Measurements from ENCODE around the gene CD99. TPM values are rescaled to one million over a fixed set of nuclear protein-coding genes. Genes with fewer than 3 reads are reported as not detected.

CD99 gene
- total and polyA plus RNA-seq, 2 of the 13 experiments (the other 11 are each of a cell fraction or from before 2014, with no cell fraction given) = 78.8 to 111 TPM

DNA sequence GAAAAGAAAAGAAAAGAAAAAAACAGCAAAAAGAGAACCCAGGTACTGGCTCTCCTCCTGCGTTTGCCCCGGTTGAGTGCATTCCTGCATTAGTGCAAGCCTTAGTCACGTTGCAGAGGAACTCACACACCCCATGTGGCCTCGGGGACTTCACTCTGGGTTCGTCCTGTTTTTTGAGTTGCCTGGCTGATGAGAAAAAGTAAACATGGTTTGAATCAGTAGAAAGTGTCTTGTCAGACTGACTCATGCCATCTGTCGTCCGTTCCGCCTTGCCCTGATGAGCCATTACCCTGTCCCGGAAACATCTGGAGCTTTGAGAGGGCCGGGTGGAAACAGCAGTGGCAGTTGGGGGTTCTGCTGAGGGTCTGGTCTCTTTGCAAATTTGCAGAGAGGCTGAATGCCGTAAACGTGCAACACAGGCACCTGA, 16.3 kb downstream of the CD99 start (continued):
- TF ChIP-seq, protein P1, sequence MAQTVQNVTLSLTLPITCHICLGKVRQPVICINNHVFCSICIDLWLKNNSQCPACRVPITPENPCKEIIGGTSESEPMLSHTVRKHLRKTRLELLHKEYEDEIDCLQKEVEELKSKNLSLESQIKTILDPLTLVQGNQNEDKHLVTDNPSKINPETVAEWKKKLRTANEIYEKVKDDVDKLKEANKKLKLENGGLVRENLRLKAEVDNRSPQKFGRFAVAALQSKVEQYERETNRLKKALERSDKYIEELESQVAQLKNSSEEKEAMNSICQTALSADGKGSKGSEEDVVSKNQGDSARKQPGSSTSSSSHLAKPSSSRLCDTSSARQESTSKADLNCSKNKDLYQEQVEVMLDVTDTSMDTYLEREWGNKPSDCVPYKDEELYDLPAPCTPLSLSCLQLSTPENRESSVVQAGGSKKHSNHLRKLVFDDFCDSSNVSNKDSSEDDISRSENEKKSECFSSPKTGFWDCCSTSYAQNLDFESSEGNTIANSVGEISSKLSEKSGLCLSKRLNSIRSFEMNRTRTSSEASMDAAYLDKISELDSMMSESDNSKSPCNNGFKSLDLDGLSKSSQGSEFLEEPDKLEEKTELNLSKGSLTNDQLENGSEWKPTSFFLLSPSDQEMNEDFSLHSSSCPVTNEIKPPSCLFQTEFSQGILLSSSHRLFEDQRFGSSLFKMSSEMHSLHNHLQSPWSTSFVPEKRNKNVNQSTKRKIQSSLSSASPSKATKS (CRISPR knock-in tag; IDR thresholded peaks at IDR 0.05) = no peak
- TF ChIP-seq, protein P2, sequence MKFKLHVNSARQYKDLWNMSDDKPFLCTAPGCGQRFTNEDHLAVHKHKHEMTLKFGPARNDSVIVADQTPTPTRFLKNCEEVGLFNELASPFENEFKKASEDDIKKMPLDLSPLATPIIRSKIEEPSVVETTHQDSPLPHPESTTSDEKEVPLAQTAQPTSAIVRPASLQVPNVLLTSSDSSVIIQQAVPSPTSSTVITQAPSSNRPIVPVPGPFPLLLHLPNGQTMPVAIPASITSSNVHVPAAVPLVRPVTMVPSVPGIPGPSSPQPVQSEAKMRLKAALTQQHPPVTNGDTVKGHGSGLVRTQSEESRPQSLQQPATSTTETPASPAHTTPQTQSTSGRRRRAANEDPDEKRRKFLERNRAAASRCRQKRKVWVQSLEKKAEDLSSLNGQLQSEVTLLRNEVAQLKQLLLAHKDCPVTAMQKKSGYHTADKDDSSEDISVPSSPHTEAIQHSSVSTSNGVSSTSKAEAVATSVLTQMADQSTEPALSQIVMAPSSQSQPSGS (CRISPR knock-in tag; IDR thresholded peaks at IDR 0.05) = no peak
- no peak for TF ChIP-seq ZC3H13 (CRISPR knock-in tag; IDR thresholded peaks at IDR 0.05)
- TF ChIP-seq, protein P3, sequence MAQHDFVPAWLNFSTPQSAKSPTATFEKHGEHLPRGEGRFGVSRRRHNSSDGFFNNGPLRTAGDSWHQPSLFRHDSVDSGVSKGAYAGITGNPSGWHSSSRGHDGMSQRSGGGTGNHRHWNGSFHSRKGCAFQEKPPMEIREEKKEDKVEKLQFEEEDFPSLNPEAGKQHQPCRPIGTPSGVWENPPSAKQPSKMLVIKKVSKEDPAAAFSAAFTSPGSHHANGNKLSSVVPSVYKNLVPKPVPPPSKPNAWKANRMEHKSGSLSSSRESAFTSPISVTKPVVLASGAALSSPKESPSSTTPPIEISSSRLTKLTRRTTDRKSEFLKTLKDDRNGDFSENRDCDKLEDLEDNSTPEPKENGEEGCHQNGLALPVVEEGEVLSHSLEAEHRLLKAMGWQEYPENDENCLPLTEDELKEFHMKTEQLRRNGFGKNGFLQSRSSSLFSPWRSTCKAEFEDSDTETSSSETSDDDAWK (CRISPR knock-in tag; IDR thresholded peaks at IDR 0.05) = no peak
- TF ChIP-seq SKI (IDR thresholded peaks at IDR 0.05; ENCODE audit: partially characterized antibody) = no peak
- TF ChIP-seq, protein P4, sequence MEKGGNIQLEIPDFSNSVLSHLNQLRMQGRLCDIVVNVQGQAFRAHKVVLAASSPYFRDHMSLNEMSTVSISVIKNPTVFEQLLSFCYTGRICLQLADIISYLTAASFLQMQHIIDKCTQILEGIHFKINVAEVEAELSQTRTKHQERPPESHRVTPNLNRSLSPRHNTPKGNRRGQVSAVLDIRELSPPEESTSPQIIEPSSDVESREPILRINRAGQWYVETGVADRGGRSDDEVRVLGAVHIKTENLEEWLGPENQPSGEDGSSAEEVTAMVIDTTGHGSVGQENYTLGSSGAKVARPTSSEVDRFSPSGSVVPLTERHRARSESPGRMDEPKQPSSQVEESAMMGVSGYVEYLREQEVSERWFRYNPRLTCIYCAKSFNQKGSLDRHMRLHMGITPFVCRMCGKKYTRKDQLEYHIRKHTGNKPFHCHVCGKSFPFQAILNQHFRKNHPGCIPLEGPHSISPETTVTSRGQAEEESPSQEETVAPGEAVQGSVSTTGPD (CRISPR knock-in tag; IDR thresholded peaks at IDR 0.05) = no peak
- TF ChIP-seq, protein P5, sequence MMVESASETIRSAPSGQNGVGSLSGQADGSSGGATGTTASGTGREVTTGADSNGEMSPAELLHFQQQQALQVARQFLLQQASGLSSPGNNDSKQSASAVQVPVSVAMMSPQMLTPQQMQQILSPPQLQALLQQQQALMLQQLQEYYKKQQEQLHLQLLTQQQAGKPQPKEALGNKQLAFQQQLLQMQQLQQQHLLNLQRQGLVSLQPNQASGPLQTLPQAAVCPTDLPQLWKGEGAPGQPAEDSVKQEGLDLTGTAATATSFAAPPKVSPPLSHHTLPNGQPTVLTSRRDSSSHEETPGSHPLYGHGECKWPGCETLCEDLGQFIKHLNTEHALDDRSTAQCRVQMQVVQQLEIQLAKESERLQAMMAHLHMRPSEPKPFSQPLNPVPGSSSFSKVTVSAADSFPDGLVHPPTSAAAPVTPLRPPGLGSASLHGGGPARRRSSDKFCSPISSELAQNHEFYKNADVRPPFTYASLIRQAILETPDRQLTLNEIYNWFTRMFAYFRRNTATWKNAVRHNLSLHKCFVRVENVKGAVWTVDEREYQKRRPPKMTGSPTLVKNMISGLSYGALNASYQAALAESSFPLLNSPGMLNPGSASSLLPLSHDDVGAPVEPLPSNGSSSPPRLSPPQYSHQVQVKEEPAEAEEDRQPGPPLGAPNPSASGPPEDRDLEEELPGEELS (CRISPR knock-in tag; IDR thresholded peaks at IDR 0.05) = 0 out of 2 replicates have a peak, but pooled peaks have one; percentile 20
- TF ChIP-seq, protein P6, sequence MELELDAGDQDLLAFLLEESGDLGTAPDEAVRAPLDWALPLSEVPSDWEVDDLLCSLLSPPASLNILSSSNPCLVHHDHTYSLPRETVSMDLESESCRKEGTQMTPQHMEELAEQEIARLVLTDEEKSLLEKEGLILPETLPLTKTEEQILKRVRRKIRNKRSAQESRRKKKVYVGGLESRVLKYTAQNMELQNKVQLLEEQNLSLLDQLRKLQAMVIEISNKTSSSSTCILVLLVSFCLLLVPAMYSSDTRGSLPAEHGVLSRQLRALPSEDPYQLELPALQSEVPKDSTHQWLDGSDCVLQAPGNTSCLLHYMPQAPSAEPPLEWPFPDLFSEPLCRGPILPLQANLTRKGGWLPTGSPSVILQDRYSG (CRISPR knock-in tag; IDR thresholded peaks at IDR 0.05) = no peak
- no peak for TF ChIP-seq ZNF20 (CRISPR knock-in tag; IDR thresholded peaks at IDR 0.05)
- TF ChIP-seq, protein P7, sequence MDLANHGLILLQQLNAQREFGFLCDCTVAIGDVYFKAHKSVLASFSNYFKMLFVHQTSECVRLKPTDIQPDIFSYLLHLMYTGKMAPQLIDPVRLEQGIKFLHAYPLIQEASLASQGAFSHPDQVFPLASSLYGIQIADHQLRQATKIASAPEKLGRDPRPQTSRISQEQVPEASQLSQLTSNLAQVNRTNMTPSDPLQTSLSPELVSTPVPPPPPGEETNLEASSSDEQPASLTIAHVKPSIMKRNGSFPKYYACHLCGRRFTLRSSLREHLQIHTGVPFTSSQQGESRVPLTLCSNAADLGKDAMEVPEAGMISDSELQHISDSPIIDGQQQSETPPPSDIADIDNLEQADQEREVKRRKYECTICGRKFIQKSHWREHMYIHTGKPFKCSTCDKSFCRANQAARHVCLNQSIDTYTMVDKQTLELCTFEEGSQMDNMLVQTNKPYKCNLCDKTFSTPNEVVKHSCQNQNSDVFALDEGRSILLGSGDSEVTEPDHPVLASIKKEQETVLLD (CRISPR knock-in tag; IDR thresholded peaks at IDR 0.05; ENCODE audit: low read depth) = no peak
- TF ChIP-seq, protein P8, sequence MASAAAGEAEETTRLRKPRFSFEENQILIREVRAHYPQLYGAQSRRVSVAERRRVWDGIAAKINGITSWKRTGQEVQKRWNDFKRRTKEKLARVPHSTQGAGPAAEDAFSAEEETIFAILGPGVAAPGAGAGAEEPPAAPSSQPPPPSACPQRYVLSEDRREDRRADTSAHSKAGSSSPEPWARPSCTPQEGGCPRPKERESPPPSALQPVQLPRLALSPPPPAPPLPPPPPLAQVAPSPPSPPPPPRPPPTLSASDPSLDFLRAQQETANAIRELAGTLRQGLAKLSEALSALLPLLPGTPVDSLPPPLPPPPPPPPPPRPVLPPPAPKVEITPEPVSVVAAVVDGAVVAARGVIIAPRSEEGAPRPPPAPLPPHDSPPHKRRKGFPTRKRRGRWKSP (CRISPR knock-in tag; IDR thresholded peaks at IDR 0.05) = no peak
- TF ChIP-seq, protein P9, sequence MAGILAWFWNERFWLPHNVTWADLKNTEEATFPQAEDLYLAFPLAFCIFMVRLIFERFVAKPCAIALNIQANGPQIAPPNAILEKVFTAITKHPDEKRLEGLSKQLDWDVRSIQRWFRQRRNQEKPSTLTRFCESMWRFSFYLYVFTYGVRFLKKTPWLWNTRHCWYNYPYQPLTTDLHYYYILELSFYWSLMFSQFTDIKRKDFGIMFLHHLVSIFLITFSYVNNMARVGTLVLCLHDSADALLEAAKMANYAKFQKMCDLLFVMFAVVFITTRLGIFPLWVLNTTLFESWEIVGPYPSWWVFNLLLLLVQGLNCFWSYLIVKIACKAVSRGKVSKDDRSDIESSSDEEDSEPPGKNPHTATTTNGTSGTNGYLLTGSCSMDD (CRISPR knock-in tag; IDR thresholded peaks at IDR 0.05) = no peak
- TF ChIP-seq GTF2F1 (IDR thresholded peaks at IDR 0.05; ENCODE audit: low read length) = no peak
- no peak for TF ChIP-seq FOXP1 (IDR thresholded peaks at IDR 0.05)
- TF ChIP-seq FOXP1 (CRISPR knock-in tag; IDR thresholded peaks at IDR 0.05) = no peak
- TF ChIP-seq ZBTB3 (CRISPR knock-in tag; IDR thresholded peaks at IDR 0.05; ENCODE audit: borderline replicate concordance, low read depth) = no peak

Measured in HepG2 (cell line).